Keratinocyte (primary cell): ENCODE measurements around the gene SIPA1. TPM values are rescaled to one million over a fixed set of nuclear protein-coding genes. Genes with fewer than 3 reads are reported as not detected.

ENCODE experiments used
- DNase-seq: peaks from one replicate; pipeline ENCODE4 v3.0.0-alpha.2; 2011; ENCODE audit warnings: low read depth, missing footprints, low spot score
- FAIRE-seq: peaks from 2 replicates; lab custom pipeline; 2011; peaks lifted over from hg19 to GRCh38; lab: Jason Lieb, UNC
- H2AFZ ChIP-seq: 2 replicates; pipeline ENCODE4 v1.6.0; 2012; ENCODE audit warnings: low read length, control low read depth, inconsistent platforms; ENCODE audit not compliant: control insufficient read depth
- H3K27ac ChIP-seq: 2 replicates; pipeline ENCODE4 v1.5.1; 2011; ENCODE audit warnings: low read length; ENCODE audit not compliant: control insufficient read depth, insufficient read depth
- H3K27me3 ChIP-seq: 3 replicates; pipeline ENCODE4 v1.6.0; 2011; ENCODE audit warnings: low read length; ENCODE audit not compliant: control insufficient read depth, insufficient read depth; ENCODE audit errors: extremely low read depth
- H3K36me3 ChIP-seq, 2 experiments: 2 replicates in 1 of 2; 3 replicates in 1 of 2; pipeline ENCODE4 v1.5.1; 2011; ENCODE audit warnings: low read length in 2 of 2, mild to moderate bottlenecking in 1 of 2; ENCODE audit not compliant: control insufficient read depth in 2 of 2, insufficient read depth in 2 of 2; ENCODE audit errors: extremely low read depth in 1 of 2
- H3K4me1 ChIP-seq: 3 replicates; pipeline ENCODE4 v1.5.1; 2011; ENCODE audit warnings: low read length; ENCODE audit not compliant: control insufficient read depth, insufficient read depth; ENCODE audit errors: extremely low read depth
- H3K4me2 ChIP-seq: 3 replicates; pipeline ENCODE4 v1.6.0; 2011; ENCODE audit warnings: low read depth, low read length; ENCODE audit not compliant: control insufficient read depth, insufficient read depth; ENCODE audit errors: extremely low read depth
- H3K4me3 ChIP-seq, 3 experiments: fragments of 200-600 bp in 1 of 3; sonication (generic) in 1 of 3; 2 replicates in 2 of 3; 3 replicates in 1 of 3; pipeline ENCODE4 v1.5.1; 2011 to 2016; ENCODE audit warnings: low read length in 3 of 3, mild to moderate bottlenecking in 3 of 3, control low read depth in 2 of 3, inconsistent platforms in 1 of 3, low read depth in 1 of 3, mixed read lengths in 1 of 3, mixed run types in 1 of 3, moderate library complexity in 1 of 3; ENCODE audit not compliant: control insufficient read depth in 2 of 3, insufficient read depth in 2 of 3; ENCODE audit errors: extremely low read depth in 1 of 3
- H3K79me2 ChIP-seq: 2 replicates; pipeline ENCODE4 v1.6.0; 2012; ENCODE audit warnings: low read length; ENCODE audit not compliant: control insufficient read depth, insufficient read depth
- H3K9ac ChIP-seq: 3 replicates; pipeline ENCODE4 v1.6.0; 2011; ENCODE audit warnings: low read length; ENCODE audit not compliant: control insufficient read depth, insufficient read depth; ENCODE audit errors: extremely low read depth
- H3K9me1 ChIP-seq: 3 replicates; pipeline ENCODE4 v1.6.0; 2011; ENCODE audit warnings: low read length; ENCODE audit not compliant: control insufficient read depth, insufficient read depth; ENCODE audit errors: extremely low read depth
- H3K9me3 ChIP-seq: 2 replicates; pipeline ENCODE4 v1.5.1; 2012; ENCODE audit warnings: low read depth, low read length; ENCODE audit not compliant: control insufficient read depth
- H4K20me1 ChIP-seq: 3 replicates; pipeline ENCODE4 v1.6.0; 2011; ENCODE audit warnings: low read length; ENCODE audit not compliant: control insufficient read depth, insufficient read depth; ENCODE audit errors: extremely low read depth
- EZH2 ChIP-seq: IDR thresholded peaks from one replicate; pipeline ENCODE4 v1.6.1; 2012; ENCODE audit warnings: inconsistent platforms, mild to moderate bottlenecking, low read length, moderate library complexity
- dilution Hi-C: fragments of 300-500 bp; cut with MboI; formaldehyde crosslinking; loops from one replicate; pipeline ENCODE4 v1.7.0; 2020; ENCODE audit warnings: low sequenced_read_pairs; ENCODE audit not compliant: extremely low pct_ligation_motif_present
- polyA plus RNA-seq, 5 experiments: library from polyadenylated mRNA; depleted of rRNA in 3 of 5; stranded (reverse) in 3 of 5; stranded (forward) in 1 of 5; unstranded in 1 of 5; fragments of >200 nt; gene quantifications; 1 replicate in 1 of 5; 2 replicates in 3 of 5; 3 replicates in 1 of 5; pipeline versions ENCODE4 v1.2.1 to v1.2.3, GENCODE V29; 2011 to 2012; ENCODE audit warnings: missing spikeins in 2 of 5, low read depth in 1 of 5, low replicate concordance in 1 of 5
- TF ChIP-seq, protein P1 (sequence below), 3 experiments: IDR thresholded peaks in 1 of 3; conservative IDR thresholded peaks in 1 of 3; optimal IDR thresholded peaks in 1 of 3; 2 replicates in 2 of 3; 3 replicates in 1 of 3; pipeline versions ENCODE3 to v1.5.1; 2011; ENCODE audit warnings: low read length in 3 of 3, mild to moderate bottlenecking in 3 of 3, moderate library complexity in 2 of 3, control low read depth in 1 of 3, inconsistent platforms in 1 of 3; ENCODE audit not compliant: insufficient read depth in 2 of 3; ENCODE audit errors: extremely low read depth in 1 of 3

SIPA1 gene
- polyA plus RNA-seq, 1 donor (not counting 4 experiments of a cell fraction or from before 2014, with no cell fraction given), result 4.5 TPM

DNA sequence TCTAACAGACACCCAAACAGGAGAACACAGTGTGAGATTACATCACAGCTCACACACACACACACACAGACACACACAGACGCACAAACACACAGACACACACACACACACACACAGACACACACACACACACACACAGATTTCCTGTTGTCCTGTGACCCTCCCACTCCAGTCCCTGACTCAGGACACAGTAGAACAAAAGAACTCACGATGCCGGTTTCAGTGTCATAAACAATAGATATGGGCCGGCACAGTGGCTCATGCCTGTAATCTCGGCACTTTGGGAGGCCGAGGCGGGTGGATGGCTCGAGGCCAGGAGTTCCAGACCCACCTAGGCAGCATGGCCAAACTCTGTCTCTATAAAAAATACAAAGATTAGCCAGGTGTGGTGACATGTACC, 60.3 kb downstream of the SIPA1 start:
- no peak for FAIRE-seq
- no peaks in the 10 kb centered on the region for H4K20me1 ChIP-seq
- H3K9me1 ChIP-seq, result no peaks in the 10 kb centered on the region
- H3K9ac ChIP-seq, result no peak overlapping the region
- H3K27me3 ChIP-seq, result no peaks in the 10 kb centered on the region
- no peaks in the 10 kb centered on the region for H3K9me3 ChIP-seq
- dilution Hi-C loops, result no loop called here
- no peaks in the 10 kb centered on the region for H3K36me3 ChIP-seq
- no peaks in the 10 kb centered on the region for H3K4me1 ChIP-seq
- TF ChIP-seq, protein P1, sequence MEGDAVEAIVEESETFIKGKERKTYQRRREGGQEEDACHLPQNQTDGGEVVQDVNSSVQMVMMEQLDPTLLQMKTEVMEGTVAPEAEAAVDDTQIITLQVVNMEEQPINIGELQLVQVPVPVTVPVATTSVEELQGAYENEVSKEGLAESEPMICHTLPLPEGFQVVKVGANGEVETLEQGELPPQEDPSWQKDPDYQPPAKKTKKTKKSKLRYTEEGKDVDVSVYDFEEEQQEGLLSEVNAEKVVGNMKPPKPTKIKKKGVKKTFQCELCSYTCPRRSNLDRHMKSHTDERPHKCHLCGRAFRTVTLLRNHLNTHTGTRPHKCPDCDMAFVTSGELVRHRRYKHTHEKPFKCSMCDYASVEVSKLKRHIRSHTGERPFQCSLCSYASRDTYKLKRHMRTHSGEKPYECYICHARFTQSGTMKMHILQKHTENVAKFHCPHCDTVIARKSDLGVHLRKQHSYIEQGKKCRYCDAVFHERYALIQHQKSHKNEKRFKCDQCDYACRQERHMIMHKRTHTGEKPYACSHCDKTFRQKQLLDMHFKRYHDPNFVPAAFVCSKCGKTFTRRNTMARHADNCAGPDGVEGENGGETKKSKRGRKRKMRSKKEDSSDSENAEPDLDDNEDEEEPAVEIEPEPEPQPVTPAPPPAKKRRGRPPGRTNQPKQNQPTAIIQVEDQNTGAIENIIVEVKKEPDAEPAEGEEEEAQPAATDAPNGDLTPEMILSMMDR (optimal IDR thresholded peaks at IDR 0.05 in 1 of 3, IDR thresholded peaks at IDR 0.05 in 1 of 3, conservative IDR thresholded peaks at IDR 0.05 in 1 of 3; ENCODE audit: extremely low read depth in 1 of 3, insufficient read depth in 2 of 3, low read length in 3 of 3), result no peak
- TF ChIP-seq EZH2, result no peak
- DNase-seq, result no peak
- H2AFZ ChIP-seq, result no peak overlapping the region
- H3K27ac ChIP-seq, result no peak overlapping the region
- no peak overlapping the region for H3K4me3 ChIP-seq
- H3K79me2 ChIP-seq, result no peaks in the 10 kb centered on the region
- H3K4me2 ChIP-seq, result no peak overlapping the region

DNA sequence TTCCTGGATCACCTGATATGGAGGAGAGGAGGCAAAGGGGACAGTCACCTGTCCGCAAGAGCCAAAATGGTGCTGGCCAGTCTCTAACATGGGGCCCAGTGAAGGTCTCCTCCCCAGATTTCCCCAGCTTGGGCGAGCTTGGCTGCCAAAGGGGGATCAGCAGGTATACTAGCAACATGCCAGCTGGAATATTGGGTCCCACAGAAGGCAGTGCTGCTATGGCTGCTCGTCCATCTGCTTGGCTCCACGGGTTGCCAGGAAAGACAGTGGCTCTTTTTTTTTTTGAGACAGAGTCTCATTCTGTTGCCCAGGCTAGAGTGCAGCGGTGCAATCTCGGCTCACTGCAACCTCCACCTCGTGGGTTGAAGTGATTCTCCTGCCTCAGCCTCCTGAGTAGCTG, 61.4 kb downstream of the SIPA1 start:
- FAIRE-seq (no peak), DNase-seq (no peak)
- H4K20me1 ChIP-seq, result no peaks in the 10 kb centered on the region
- H3K27ac ChIP-seq, result no peak overlapping the region
- no peaks in the 10 kb centered on the region for H3K9me1 ChIP-seq
- no peaks in the 10 kb centered on the region for H3K27me3 ChIP-seq
- no peak overlapping the region for H3K4me2 ChIP-seq
- no peak overlapping the region for H2AFZ ChIP-seq
- dilution Hi-C loops, result no loop called here
- no peaks in the 10 kb centered on the region for H3K4me1 ChIP-seq
- no peaks in the 10 kb centered on the region for H3K36me3 ChIP-seq
- TF ChIP-seq EZH2, result no peak
- TF ChIP-seq, protein P1 (optimal IDR thresholded peaks at IDR 0.05 in 1 of 3, IDR thresholded peaks at IDR 0.05 in 1 of 3, conservative IDR thresholded peaks at IDR 0.05 in 1 of 3; ENCODE audit: extremely low read depth in 1 of 3, insufficient read depth in 2 of 3, low read length in 3 of 3), result no peak
- no peak overlapping the region for H3K9ac ChIP-seq
- H3K4me3 ChIP-seq, result no peak overlapping the region
- H3K9me3 ChIP-seq, result no peaks in the 10 kb centered on the region
- H3K79me2 ChIP-seq, result no peaks in the 10 kb centered on the region
